NCI-H1048 (cell line): ENCODE measurements around the gene C16orf95.
"Not testable (repeated sequence)": the region's sequence is repeated elsewhere in the genome, so short reads cannot be mapped to it uniquely, and the experiment has no call there.

Source experiments
- DNase-seq: peaks from one replicate; lab custom pipeline; 2025; lab: John Stamatoyannopoulos, UW

Gene C16orf95

GRCh38 chr16:87286839-87287626 is 30.2 kb downstream of the C16orf95 start:
- DNase-seq, result no peak

GRCh38 chr16:87284183-87284582 is 33.0 kb downstream of the C16orf95 start:
- DNase-seq, result no peak

DNA sequence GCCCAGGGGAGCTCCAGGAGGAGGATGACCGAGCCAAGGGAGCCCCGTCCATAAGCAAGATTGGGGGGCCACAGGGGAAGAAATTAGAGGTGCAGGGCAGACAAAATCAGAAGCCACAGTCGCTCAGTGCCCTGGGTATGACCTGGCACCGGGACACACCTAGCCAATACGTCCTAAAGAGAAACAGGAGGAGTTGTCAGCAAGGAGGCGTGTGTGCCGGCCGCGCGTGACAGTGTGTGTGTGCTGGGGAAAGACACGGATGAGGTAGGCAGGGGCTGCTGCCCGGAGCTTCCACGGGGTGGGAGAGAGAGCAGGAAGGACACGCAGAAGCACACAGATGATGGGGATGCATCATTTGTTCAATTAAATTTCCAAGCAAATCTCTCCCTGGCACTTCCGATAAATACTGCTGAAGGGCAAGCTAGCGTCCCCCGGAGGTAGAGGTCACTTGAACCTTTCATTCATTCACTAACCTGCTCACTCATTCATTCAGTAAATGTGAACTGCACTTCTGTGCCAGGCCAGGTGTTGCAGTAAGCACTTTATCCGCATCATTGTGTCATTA is 38.0 kb downstream of the C16orf95 start:
- DNase-seq, result no peak

- no peak for DNase-seq
These were observed 38.8 kb downstream of the C16orf95 start for GRCh38 chr16:87278191-87279093.

- DNase-seq, result no peak
These were observed 40.3 kb downstream of the C16orf95 start for GRCh38 chr16:87276924-87277323.

DNA sequence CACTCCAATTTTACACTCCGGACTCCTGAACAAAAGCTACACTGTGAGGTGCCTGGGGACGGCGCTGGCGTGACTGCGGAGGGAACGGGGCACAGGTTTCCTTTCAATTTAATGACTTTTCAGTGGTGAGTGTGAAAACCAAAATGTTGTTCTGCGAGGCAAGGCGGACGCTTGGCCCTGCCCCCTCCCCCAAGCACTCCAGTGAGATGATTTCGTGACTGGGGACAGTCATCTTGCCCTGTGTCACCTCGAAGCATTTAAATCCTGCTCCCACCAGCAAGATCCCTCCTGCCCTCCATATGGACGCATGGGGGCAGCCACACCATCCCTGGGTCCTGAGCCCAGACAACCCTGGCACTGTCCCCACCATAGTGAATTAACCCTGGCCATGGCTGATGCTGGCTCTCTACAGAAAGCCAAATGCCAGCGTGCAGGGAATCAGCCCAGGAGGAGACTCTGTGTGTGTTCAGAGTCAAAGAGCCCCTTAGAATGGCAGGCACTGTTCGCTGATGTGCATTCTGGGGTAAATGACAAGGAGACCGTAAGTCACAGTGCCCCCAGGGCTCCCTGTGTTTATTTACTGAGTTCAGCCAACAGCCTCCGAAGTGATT is 41.0 kb downstream of the C16orf95 start:
- no peak for DNase-seq

GRCh38 chr16:87274794-87275193 is 42.4 kb downstream of the C16orf95 start:
- no peak for DNase-seq

GRCh38 chr16:87273471-87274030 is 43.6 kb downstream of the C16orf95 start:
- DNase-seq, result no peak

DNA sequence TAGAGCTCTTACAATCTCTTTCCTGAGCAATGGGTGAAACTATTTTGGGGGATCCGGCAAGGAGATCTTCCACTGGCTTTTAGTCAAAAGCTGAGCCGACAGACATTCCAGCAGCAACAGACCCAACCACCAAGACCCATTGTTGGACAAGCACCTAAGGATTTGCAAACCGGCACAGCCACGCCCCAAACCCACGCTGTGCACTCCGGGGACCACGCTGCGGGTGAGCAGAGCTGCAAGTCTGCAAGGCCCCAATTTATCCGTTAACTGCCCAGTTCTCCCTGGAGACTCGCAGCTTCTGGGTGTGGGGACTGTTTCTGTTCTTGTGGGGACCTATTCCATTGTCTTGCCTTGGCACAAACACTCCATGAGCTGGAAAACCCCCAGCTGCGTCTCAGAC is 45.9 kb downstream of the C16orf95 start:
- DNase-seq, result no peak

DNA sequence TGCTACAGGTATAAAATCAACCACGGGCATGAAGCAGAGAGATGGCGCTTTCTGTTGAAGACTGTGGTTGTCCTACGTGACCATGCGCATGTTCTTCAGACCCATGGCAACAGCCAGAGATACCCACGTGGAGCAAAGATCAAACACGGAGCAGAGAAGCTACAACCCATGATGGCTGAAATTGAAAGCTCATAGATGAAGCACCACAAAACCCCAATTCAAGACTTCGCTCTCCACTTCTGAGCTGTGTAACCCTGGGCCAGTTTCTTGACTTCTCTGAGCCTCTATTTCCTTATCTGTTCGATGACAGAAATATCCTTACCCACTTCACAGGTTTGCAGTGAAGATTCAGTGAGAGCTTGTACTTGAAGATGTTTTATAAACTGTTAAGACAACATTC is 49.6 kb downstream of the C16orf95 start:
- no peak for DNase-seq

DNA sequence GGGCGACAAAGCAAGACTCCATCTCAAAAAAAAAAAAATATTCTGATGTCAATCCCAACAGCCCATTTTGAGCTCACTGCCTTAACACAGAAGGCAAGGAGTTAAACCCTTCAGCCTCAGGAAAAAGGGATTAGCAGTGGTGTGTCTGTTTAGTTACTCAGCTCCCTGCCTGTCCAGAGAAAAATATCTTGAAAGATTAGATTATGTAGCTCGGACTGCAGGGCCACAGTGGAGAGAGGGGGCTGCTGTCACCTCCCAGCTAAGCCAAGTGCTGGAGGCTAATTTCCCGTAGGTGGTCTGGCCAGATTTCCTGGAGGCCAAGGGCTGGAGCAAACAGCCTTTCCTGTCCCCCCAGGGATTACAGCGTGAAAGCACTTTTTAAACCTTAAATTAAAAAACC is 50.3 kb downstream of the C16orf95 start:
- no peak for DNase-seq

DNA sequence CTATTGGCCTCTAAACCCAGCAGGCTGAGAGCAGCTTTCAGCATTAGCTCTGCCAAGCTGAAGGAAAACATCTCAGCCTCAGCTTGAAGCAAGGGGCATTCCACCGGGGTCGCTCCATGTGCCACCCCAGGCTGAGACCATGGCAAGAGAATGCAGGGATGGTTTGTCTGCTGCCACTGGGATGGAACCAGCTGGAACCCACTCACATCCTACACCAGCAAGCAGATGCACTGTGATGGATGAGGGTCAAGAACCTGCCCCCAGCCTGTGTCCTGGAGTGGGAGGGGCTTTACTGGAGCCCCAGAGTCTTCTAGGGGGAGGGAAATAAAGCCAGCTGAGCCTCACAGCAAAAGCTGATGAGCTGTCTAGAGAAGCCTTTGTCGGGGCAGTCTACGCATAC is 51.9 kb downstream of the C16orf95 start:
- DNase-seq, result no peak

GRCh38 chr16:87264634-87265033 is 52.6 kb downstream of the C16orf95 start:
- no peak for DNase-seq

GRCh38 chr16:87263418-87264052 is 53.7 kb downstream of the C16orf95 start:
- no peak for DNase-seq

DNA sequence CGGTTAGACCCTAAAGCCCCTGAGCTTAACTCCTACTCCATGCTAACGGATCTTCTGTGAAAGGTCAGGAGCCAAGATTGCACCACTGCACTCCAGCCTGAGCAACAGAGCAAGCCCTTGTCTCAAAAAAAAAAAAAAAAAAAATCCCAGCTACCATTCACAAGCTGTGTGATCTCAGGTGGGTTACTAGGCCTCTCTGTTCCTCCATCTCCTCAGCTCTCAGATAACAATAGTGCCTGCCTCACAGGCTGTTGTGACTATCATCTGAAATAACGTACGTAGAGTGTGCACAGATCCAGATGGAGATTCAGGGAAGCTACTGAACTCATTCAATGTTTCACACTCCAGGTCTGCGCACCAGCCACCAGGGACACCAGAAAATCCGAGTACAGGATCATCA is 57.8 kb downstream of the C16orf95 start:
- no peak for DNase-seq

GRCh38 chr16:87258653-87259052 is 58.5 kb downstream of the C16orf95 start:
- DNase-seq, result not testable (repeated sequence)

DNA sequence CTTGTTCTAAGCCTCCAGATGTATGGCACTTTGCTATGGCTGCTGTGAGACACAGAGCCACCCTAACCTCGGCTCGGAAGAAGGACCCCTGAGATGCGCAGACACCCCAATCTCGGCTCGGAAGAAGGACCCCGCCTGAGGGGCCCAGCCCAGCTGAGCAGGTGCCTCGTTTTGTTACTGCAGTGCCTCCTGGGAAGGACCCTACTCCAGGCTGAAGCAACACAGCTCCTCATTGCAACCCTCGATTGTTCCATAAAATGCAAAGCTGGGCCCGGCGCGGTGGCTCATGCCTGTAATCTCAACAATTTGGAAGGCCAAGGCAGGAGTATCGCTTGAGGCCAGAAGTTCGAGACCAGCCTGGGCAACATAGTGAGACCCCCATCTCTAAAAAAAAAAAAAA is 61.3 kb downstream of the C16orf95 start:
- DNase-seq, result no peak

DNA sequence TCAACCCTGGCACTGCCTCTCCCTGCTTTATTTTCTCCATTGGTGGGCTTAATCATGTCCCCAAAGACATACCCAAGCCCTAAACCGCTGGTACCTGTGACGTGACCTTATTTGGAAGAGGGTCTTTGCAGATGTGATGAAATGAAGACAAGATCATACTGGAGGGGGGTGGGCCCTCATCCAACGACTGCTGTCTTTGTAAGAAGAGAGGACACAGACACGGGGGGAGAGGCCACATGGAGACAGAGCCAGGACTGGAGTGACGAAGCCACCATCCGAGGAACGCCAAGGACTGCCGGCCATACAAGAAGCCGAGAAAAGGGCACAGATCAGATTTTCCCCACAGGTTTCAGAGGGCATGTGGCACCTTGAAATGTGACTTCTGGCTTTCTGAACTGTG is 62.5 kb downstream of the C16orf95 start:
- DNase-seq, result no peak

GRCh38 chr16:87254296-87254695 is 62.9 kb downstream of the C16orf95 start:
- no peak for DNase-seq

- no peak for DNase-seq
These were observed 63.7 kb downstream of the C16orf95 start for GRCh38 chr16:87253536-87253935.
